T47D (cell line): ENCODE results near the gene TP53BP2.

Source experiments
- DNase-seq, 2 experiments: peaks; one replicate each; pipeline versions ENCODE4 v3.0.0 to v3.0.0-alpha.2; 2011 to 2012; ENCODE audit warnings: low read depth in 1 of 2, low spot score in 1 of 2
- JUND ChIP-seq: IDR thresholded peaks from 2 replicates; pipeline ENCODE4 v1.6.1; 2012; ENCODE audit warnings: low read depth
- in situ Hi-C: cut with HindIII; loops from 2 replicates; pipeline ENCODE4 v1.10.0; 2016; ENCODE audit warnings: low sequenced_read_pairs, low pct_unique_long_range_greater_than_20kb

TP53BP2 gene

GRCh38 chr1:223760833-223761232, 84.9 kb downstream of the TP53BP2 start:
- in situ Hi-C loops: no loop called here
- no peak for DNase-seq
- no peak for TF ChIP-seq JUND

DNA sequence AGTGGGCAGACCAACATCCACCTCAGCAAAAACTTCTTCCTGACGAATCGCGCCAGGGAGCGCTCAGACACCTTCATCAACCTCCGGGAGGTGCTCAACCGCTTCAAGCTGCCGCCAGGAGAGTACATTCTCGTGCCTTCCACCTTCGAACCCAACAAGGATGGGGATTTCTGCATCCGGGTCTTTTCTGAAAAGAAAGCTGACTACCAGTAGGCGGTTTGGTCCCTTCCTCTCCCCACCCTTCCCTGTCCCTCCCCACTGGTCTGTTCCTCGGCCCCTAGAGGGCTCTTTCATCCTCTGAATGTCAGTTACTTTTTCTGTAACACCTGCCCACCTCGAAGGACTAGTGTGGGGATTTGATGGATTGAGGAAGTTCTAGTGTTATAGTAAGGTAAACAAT, 86.5 kb downstream of the TP53BP2 start:
- no peak for DNase-seq
- in situ Hi-C loops: no loop called here
- no peak for TF ChIP-seq JUND

- TF ChIP-seq JUND: no peak
- in situ Hi-C loops: no loop called here
- no peak for DNase-seq
These were observed 87.0 kb downstream of the TP53BP2 start for GRCh38 chr1:223758734-223759133.

DNA sequence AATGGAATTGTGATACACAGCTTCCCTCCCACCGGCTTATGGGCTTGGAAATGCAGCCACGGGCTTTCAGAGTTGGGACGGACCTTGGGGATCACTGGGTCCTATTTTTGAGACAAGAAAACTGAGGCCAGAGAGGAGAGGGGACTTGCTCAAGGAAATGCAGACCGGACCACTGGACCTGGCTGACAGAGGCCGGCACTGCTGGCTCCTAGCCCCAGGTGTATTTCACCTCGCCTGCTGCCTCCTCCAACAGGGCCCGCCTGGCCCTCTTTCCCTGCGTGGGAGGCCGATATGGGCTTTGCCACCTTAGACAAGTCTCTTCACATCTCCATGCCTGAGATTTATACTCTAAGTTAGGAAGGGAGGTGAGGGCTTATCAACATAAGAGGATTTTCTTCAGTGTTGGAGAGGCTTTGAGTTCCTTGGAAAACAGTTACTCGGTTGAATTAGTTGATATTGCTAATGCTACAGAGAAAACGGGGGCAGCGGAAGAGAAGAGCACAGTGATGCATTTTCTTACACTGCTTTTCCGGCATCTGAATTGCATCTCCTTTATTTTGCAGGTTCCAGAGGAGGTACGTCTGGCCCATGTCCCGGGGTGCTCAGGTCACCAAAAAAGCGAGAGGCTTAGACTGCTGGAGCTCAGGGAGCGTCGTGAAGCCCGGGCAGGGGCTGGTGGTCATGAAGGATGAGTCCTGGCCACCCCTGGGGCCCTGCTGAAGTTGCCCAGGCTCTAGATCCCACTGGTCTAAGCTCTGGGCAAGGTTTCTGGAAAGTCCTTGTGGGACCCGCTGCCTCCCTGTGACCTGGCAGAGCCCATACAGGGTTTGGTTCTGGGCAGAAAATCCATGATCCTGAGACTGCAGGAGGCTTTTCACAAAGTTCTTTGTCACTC, 88.7 kb downstream of the TP53BP2 start:
- no peak for TF ChIP-seq JUND

DNA sequence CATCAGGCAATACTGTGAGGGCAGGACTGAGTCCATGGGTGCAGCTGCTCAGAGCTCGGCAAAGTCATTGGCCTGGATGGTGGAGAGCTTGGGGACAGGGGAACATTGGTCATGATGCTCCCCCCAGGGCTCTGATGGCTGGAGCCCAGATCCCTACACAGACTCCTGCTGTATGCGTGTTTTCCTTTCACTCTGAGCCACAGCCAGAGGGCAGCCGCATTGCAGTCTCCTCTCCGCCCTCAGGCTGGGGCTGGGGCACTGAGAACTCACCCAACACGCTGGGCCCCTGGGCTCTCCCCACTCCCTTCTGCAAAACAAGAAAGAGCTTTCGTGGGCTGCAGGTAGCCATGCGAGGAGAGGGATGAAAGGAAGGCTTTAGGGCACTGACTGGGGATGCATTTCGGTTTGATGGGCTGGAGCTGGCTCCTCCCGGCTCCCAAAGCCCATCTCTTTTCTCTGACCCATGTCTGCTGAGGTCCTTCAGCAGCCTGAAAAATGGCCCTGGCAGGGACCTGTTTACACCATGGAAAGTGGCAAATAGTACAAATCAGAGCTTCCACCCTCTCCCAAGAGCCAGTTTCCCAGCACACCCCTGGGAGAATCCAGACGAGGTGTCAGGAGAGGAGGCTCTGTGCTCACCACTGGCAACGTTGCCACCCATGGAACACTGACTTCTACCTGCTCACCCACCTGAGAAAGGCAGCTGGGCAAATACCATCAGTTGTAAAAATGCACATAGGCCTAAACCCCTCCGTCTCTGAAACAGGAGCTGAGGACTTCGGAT, 89.6 kb downstream of the TP53BP2 start:
- no peak for TF ChIP-seq JUND
- in situ Hi-C loops: no loop called here
- no peak for DNase-seq

More for the DNA sequence above, 88.7 kb downstream of the TP53BP2 start:
- in situ Hi-C loops: no loop called here
- DNase-seq: no peak

DNA sequence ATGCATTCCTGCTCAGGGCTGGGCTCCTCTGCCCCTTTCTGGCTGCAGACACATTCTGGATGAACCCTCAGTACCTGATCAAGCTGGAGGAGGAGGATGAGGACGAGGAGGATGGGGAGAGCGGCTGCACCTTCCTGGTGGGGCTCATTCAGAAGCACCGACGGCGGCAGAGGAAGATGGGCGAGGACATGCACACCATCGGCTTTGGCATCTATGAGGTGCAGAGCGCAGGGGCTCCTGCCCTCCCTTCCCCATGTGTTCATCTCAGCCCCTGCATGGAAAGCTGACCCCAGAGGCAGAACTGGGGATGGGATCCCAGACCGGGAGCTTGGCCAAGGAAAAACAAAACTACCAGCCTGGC, 90.3 kb downstream of the TP53BP2 start:
- in situ Hi-C loops: no loop called here
- no peak for TF ChIP-seq JUND
- DNase-seq: no peak

GRCh38 chr1:223754681-223755431, 90.9 kb downstream of the TP53BP2 start:
- TF ChIP-seq JUND: no peak
- in situ Hi-C loops: no loop called here
- DNase-seq: no peak

GRCh38 chr1:223752721-223753515, 92.8 kb downstream of the TP53BP2 start:
- in situ Hi-C loops: no loop called here
- no peak for DNase-seq
- no peak for TF ChIP-seq JUND

GRCh38 chr1:223751696-223752095, 94.1 kb downstream of the TP53BP2 start:
- in situ Hi-C loops: no loop called here
- DNase-seq: no peak
- no peak for TF ChIP-seq JUND

- TF ChIP-seq JUND: no peak
- in situ Hi-C loops: no loop called here
- no peak for DNase-seq
These were observed 94.8 kb downstream of the TP53BP2 start for GRCh38 chr1:223750730-223751570.

DNA sequence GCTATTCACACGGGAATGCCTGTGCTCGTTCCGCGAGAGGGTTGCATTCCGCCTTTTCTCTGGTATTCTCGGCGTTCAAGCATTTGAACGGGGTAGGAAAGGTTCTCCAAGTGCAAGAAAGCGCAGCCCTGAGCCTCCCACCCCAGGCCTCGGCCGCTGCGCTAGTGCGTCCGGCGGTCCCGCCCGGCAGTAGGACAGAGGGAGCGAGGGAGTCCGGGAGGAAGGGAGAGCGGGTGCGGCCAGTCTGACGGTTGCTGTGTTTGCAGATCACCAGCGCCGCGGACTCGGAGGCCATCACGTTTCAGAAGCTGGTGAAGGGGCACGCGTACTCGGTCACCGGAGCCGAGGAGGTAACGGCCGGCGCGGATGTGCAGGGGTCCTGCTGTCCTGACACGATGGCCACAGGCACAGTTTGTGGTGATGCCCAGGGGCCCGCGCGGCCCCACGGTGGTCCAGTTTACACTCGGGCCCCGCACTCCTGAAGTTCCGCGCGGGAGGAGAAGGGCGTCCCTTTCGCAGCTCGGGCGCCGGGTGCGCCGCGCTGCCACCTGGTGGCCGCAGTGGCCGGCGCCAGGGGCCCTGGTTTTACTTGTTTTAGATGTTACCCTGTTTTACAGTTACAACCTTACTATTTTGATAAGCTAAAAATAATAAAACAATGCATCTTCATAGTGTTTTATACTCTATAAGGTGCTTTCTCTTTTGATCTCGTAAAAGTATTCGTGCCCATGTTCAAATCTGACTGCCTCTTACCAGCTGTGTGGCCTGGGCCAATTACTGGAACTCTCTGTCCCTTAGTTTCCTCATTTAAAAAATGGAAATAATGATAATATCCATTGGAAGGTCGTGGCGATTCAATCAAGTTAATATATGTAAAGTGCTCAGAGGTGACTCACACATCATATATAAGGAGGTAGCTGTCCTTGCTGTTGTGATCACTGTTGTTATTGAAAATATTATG, 96.7 kb downstream of the TP53BP2 start:
- in situ Hi-C loops: no loop called here
- TF ChIP-seq JUND: no peak
- DNase-seq: peak; percentile 71 to 80
